Endothelial cell of umbilical vein (primary cell): ENCODE measurements around the gene TMEM51. TPM values are rescaled to one million over a fixed set of nuclear protein-coding genes. Genes with fewer than 3 reads are reported as not detected.

Source experiments
- BruUV-seq: library from RNA; stranded (reverse); fragments of 400-500 nt; replicated peaks from 2 replicates; lab custom pipeline; 2021; lab: Mats Ljungman, UMichigan
- CTCF ChIA-PET: fragments of 300-600, 350-600 bp; sonication (Branson Sonifier 250); formaldehyde crosslinking; loops from one replicate; lab custom pipeline; 2021; ENCODE audit warnings: antibody characterized with exemption, inconsistent platforms; lab: Charles Lee
- POLR2A ChIA-PET: fragments of 300-600, 350-600 bp; sonication (Branson Sonifier 250); formaldehyde crosslinking; loops from one replicate; lab custom pipeline; 2021; ENCODE audit warnings: antibody characterized with exemption, inconsistent platforms; lab: Charles Lee
- DNase-seq: peaks from one replicate; pipeline ENCODE4 v3.0.0-alpha.2; 2011; ENCODE audit warnings: low read depth, low spot score
- FAIRE-seq: peaks from 2 replicates; lab custom pipeline; 2011; peaks lifted over from hg19 to GRCh38; lab: Jason Lieb, UNC
- H2AFZ ChIP-seq: 2 replicates; pipeline ENCODE4 v1.6.0; 2012; ENCODE audit warnings: low read depth, low read length, control low read depth, inconsistent platforms
- H3K27ac ChIP-seq: 2 replicates; pipeline ENCODE4 v1.5.1; 2011; ENCODE audit warnings: low read depth, mild to moderate bottlenecking, control low read depth, low read length, moderate library complexity; ENCODE audit not compliant: insufficient read depth
- H3K27me3 ChIP-seq, 2 experiments: 2 replicates each; pipeline versions ENCODE4 v1.6.0 to v1.6.1; 2011; ENCODE audit warnings: low read length in 2 of 2, mixed read lengths in 1 of 2; ENCODE audit not compliant: control insufficient read depth in 2 of 2, insufficient read depth in 2 of 2
- H3K36me3 ChIP-seq, 2 experiments: 2 replicates in 1 of 2; 3 replicates in 1 of 2; pipeline ENCODE4 v1.5.1; 2011; ENCODE audit warnings: low read length in 2 of 2, mild to moderate bottlenecking in 1 of 2, moderate library complexity in 1 of 2; ENCODE audit not compliant: control insufficient read depth in 2 of 2, insufficient read depth in 2 of 2; ENCODE audit errors: extremely low read depth in 1 of 2
- H3K4me1 ChIP-seq: 3 replicates; pipeline ENCODE4 v1.5.1; 2011; ENCODE audit warnings: mild to moderate bottlenecking, low read length; ENCODE audit not compliant: control insufficient read depth, insufficient read depth; ENCODE audit errors: extremely low read depth
- H3K4me2 ChIP-seq: 2 replicates; pipeline ENCODE4 v1.6.1; 2011; ENCODE audit warnings: low read length, control low read depth, mixed read lengths; ENCODE audit not compliant: insufficient read depth
- H3K4me3 ChIP-seq, 3 experiments: fragments of 200-600 bp in 1 of 3; sonication (generic), shearing (Covaris generic) in 1 of 3; replicated peaks in 1 of 3; 2 replicates each; pipeline ENCODE4 v1.5.1; 2011 to 2016; ENCODE audit warnings: control low read depth in 3 of 3, low read length in 3 of 3, mild to moderate bottlenecking in 2 of 3, inconsistent platforms in 1 of 3, low read depth in 1 of 3, moderate library complexity in 1 of 3; ENCODE audit not compliant: insufficient read depth in 1 of 3
- H3K79me2 ChIP-seq: 2 replicates; pipeline ENCODE4 v1.6.0; 2012; ENCODE audit warnings: low read length, inconsistent platforms; ENCODE audit not compliant: control insufficient read depth, insufficient read depth
- H3K9ac ChIP-seq: replicated peaks from 2 replicates; pipeline ENCODE3; 2011; ENCODE audit warnings: low read length, control low read depth; ENCODE audit not compliant: insufficient read depth; ENCODE audit errors: extremely low read depth
- H3K9me1 ChIP-seq: replicated peaks from 3 replicates; pipeline ENCODE4 v1.6.0; 2011; ENCODE audit warnings: mild to moderate bottlenecking, low read length; ENCODE audit not compliant: control insufficient read depth, insufficient read depth; ENCODE audit errors: extremely low read depth
- H3K9me3 ChIP-seq: replicated peaks from 2 replicates; pipeline ENCODE4 v1.5.1; 2012; ENCODE audit warnings: low read length, inconsistent platforms; ENCODE audit not compliant: control insufficient read depth, insufficient read depth
- H4K20me1 ChIP-seq: replicated peaks from 2 replicates; pipeline ENCODE3; 2011; ENCODE audit warnings: mild to moderate bottlenecking, low read length; ENCODE audit not compliant: control insufficient read depth, insufficient read depth; ENCODE audit errors: extremely low read depth
- CTCF ChIP-seq, 2 donors: IDR thresholded peaks; 1 replicate in 1 of 2; 2 replicates in 1 of 2; pipeline ENCODE4 v1.5.1; 2011; ENCODE audit warnings: low read length in 2 of 2, mild to moderate bottlenecking in 2 of 2, moderate library complexity in 2 of 2, control low read depth in 1 of 2, inconsistent platforms in 1 of 2, low read depth in 1 of 2; ENCODE audit not compliant: insufficient read depth in 1 of 2; ENCODE audit errors: extremely low read depth in 1 of 2
- EZH2 ChIP-seq: IDR thresholded peaks from 2 replicates; pipeline ENCODE4 v1.6.1; 2012; ENCODE audit warnings: borderline replicate concordance, low read depth, mild to moderate bottlenecking, moderate library complexity, low read length, inconsistent platforms; ENCODE audit not compliant: severe bottlenecking
- FOS ChIP-seq: IDR thresholded peaks from 2 replicates; pipeline ENCODE4 v1.6.1; 2011; ENCODE audit warnings: mild to moderate bottlenecking, low read length, moderate library complexity, borderline replicate concordance; ENCODE audit not compliant: insufficient read depth
- GATA2 ChIP-seq: IDR thresholded peaks from 2 replicates; pipeline ENCODE4 v1.7.0; 2011; ENCODE audit warnings: low read depth, mild to moderate bottlenecking, moderate library complexity, mixed read lengths, low read length; ENCODE audit not compliant: insufficient read length, insufficient read depth
- JUN ChIP-seq: IDR thresholded peaks from 2 replicates; pipeline ENCODE4 v1.6.1; 2011; ENCODE audit warnings: borderline replicate concordance, low read depth; ENCODE audit not compliant: insufficient read length, insufficient read depth
- MAX ChIP-seq: IDR thresholded peaks from 2 replicates; pipeline ENCODE4 v1.6.1; 2011; ENCODE audit not compliant: insufficient read depth, insufficient read length
- MYC ChIP-seq: IDR thresholded peaks from one replicate; pipeline ENCODE4 v1.6.1; 2011; ENCODE audit warnings: mild to moderate bottlenecking, low read depth, low read length
- POLR2A ChIP-seq: IDR thresholded peaks from 2 replicates; pipeline ENCODE4 v1.6.1; 2012; ENCODE audit warnings: low read depth, mild to moderate bottlenecking, control low read depth, low read length
- POLR2AphosphoS5 ChIP-seq: IDR thresholded peaks from 2 replicates; pipeline ENCODE4 v1.6.1; 2012; ENCODE audit warnings: low read depth, mild to moderate bottlenecking, control low read depth, low read length, moderate library complexity; ENCODE audit not compliant: insufficient read depth
- dilution Hi-C: fragments of 300-500 bp; cut with MboI; formaldehyde crosslinking; loops from one replicate; pipeline ENCODE4 v1.15.0; 2019; ENCODE audit warnings: low sequenced_read_pairs; ENCODE audit not compliant: extremely low pct_ligation_motif_present
- intact Hi-C: fragments of 100-400 bp; cut with micrococcal nuclease; formaldehyde crosslinking; loops from one replicate; pipeline ENCODE4 v1.10.0; 2022
- polyA plus RNA-seq, 4 experiments: library from polyadenylated mRNA; depleted of rRNA in 3 of 4; stranded (reverse) in 3 of 4; unstranded in 1 of 4; fragments of >200 nt; gene quantifications; 2 replicates each; pipeline versions ENCODE4 v1.2.1 to v1.2.3, GENCODE V29; 2011 to 2012; ENCODE audit warnings: missing spikeins in 1 of 4
- total RNA-seq: library from RNA; stranded (reverse); gene quantifications from 2 replicates; pipeline ENCODE4 v1.2.3, GENCODE V29; 2021

Gene TMEM51
- total and polyA plus RNA-seq, 2 donors (not counting 3 experiments of a cell fraction or from before 2014, with no cell fraction given) = 13.7 to 13.9 TPM

- no peak overlapping the region for H2AFZ ChIP-seq
- no peak for TF ChIP-seq EZH2
- no peak for TF ChIP-seq FOS
- no peak for TF ChIP-seq POLR2A
- TF ChIP-seq GATA2 = no peak
- TF ChIP-seq JUN = no peak
- TF ChIP-seq POLR2AphosphoS5 = no peak
- no peak for TF ChIP-seq CTCF (IDR thresholded peaks at IDR 0.05; ENCODE audit: extremely low read depth in 1 of 2, insufficient read depth in 1 of 2, low read depth in 1 of 2, low read length in 2 of 2)
- TF ChIP-seq MAX = no peak
- no peak for TF ChIP-seq MYC
- POLR2A ChIA-PET = interaction anchor here (0.6 kb wide), 1 partner anchor 17 kb away, joined by 4 read pairs; no protein-coding TSS in a partner anchor
- dilution Hi-C loops = no loop called here
- no peaks in the 10 kb centered on the region for H3K27me3 ChIP-seq
- no peak overlapping the region for H3K4me2 ChIP-seq
- BruUV-seq = no TSS peak
- FAIRE-seq (no peak), DNase-seq (no peak)
- no peak overlapping the region for H3K4me3 ChIP-seq
- H3K9ac ChIP-seq = no peak overlapping the region
- no peaks in the 10 kb centered on the region for H3K9me3 ChIP-seq
- no peak overlapping the region for H3K27ac ChIP-seq
- no peaks in the 10 kb centered on the region for H3K79me2 ChIP-seq
- H3K9me1 ChIP-seq = no peaks in the 10 kb centered on the region
- H3K36me3 ChIP-seq = no peaks in the 10 kb centered on the region
- CTCF ChIA-PET = interaction anchor here (1.0 kb wide), 1 partner anchor 69 kb away, joined by 3 read pairs; the partner anchor contains the start of gene TMEM51
- intact Hi-C loops = no loop called here
- H3K4me1 ChIP-seq = peaks cover 22% of the 10 kb centered on the region
- no peaks in the 10 kb centered on the region for H4K20me1 ChIP-seq
Measured at GRCh38 chr1:15222653-15223303, 69.2 kb downstream of the TMEM51 start.
